Progenitor cell of endocrine pancreas (in vitro differentiated cells): Measurements from ENCODE around the gene SORL1. TPM values are rescaled to one million over a fixed set of nuclear protein-coding genes. Genes with fewer than 3 reads are reported as not detected.

Experiments used
- DNase-seq: peaks from one replicate; pipeline ENCODE4 v3.0.0; 2021; ENCODE audit warnings: low spot score; ENCODE audit not compliant: unreplicated experiment
- H3K27ac Mint-ChIP-seq: 2 replicates; pipeline ENCODE4 v1.8.0; 2021; ENCODE audit warnings: mild to moderate bottlenecking, moderate library complexity, mixed read lengths
- H3K27me3 Mint-ChIP-seq: 2 replicates; pipeline ENCODE4 v1.8.0; 2021; ENCODE audit warnings: mixed read lengths
- H3K36me3 Mint-ChIP-seq: 2 replicates; pipeline ENCODE4 v1.8.0; 2022; ENCODE audit warnings: mixed read lengths; ENCODE audit not compliant: insufficient read depth
- H3K4me1 Mint-ChIP-seq: 2 replicates; pipeline ENCODE4 v1.8.0; 2021; ENCODE audit warnings: low read depth, mixed read lengths
- H3K4me3 Mint-ChIP-seq: 2 replicates; pipeline ENCODE4 v1.8.0; 2021; ENCODE audit warnings: low read depth, mild to moderate bottlenecking, moderate library complexity, mixed read lengths
- H3K9me3 Mint-ChIP-seq: 2 replicates; pipeline ENCODE4 v1.8.0; 2021; ENCODE audit warnings: low read depth, mixed read lengths
- CTCF ChIP-seq: fragments of 200-600 bp; sonication (generic); IDR thresholded peaks from one replicate; pipeline ENCODE4 v1.5.0; 2021; ENCODE audit warnings: antibody characterized with exemption, mild to moderate bottlenecking; ENCODE audit not compliant: unreplicated experiment
- total RNA-seq: library from RNA; stranded (reverse); gene quantifications from 2 replicates; pipeline ENCODE4 v1.2.1, GENCODE V29; 2021

Gene SORL1
- total RNA-seq, 1 donor from 2014 or later, result 31.8 TPM

GRCh38 chr11:121543836-121544380 lies 91.8 kb downstream of the SORL1 start:
- H3K4me1 Mint-ChIP-seq, result no peaks in the 10 kb centered on the region
- no peak for DNase-seq
- no peaks in the 10 kb centered on the region for H3K27me3 Mint-ChIP-seq
- no peak for TF ChIP-seq CTCF
- peaks cover 6% of the 10 kb centered on the region for H3K36me3 Mint-ChIP-seq
- H3K9me3 Mint-ChIP-seq, result no peaks in the 10 kb centered on the region
- no peak overlapping the region for H3K27ac Mint-ChIP-seq
- H3K4me3 Mint-ChIP-seq, result no peak overlapping the region

GRCh38 chr11:121544956-121545355 lies 92.8 kb downstream of the SORL1 start:
- H3K36me3 Mint-ChIP-seq, result peaks cover 6% of the 10 kb centered on the region
- no peaks in the 10 kb centered on the region for H3K9me3 Mint-ChIP-seq
- no peak overlapping the region for H3K4me3 Mint-ChIP-seq
- no peaks in the 10 kb centered on the region for H3K27me3 Mint-ChIP-seq
- H3K4me1 Mint-ChIP-seq, result no peaks in the 10 kb centered on the region
- no peak overlapping the region for H3K27ac Mint-ChIP-seq
- DNase-seq, result no peak
- TF ChIP-seq CTCF, result no peak

GRCh38 chr11:121547574-121547973 lies 95.5 kb downstream of the SORL1 start:
- H3K27me3 Mint-ChIP-seq, result no peaks in the 10 kb centered on the region
- no peaks in the 10 kb centered on the region for H3K9me3 Mint-ChIP-seq
- no peak for TF ChIP-seq CTCF
- peaks cover 4% of the 10 kb centered on the region for H3K36me3 Mint-ChIP-seq
- DNase-seq, result no peak
- H3K4me1 Mint-ChIP-seq, result no peaks in the 10 kb centered on the region
- no peak overlapping the region for H3K27ac Mint-ChIP-seq
- H3K4me3 Mint-ChIP-seq, result no peak overlapping the region

- Mint-ChIP-seq H3K27me3 (no peaks in the 10 kb centered on the region), H3K36me3 (peaks cover 2% of the 10 kb centered on the region), H3K27ac (no peak overlapping the region), H3K4me1 (no peaks in the 10 kb centered on the region), H3K9me3 (no peaks in the 10 kb centered on the region), H3K4me3 (no peak overlapping the region)
- no peak for DNase-seq
- no peak for TF ChIP-seq CTCF
Observed at GRCh38 chr11:121550247-121551030, 98.3 kb downstream of the SORL1 start.

- no peak for TF ChIP-seq CTCF
- Mint-ChIP-seq H3K4me1 (no peaks in the 10 kb centered on the region), H3K9me3 (no peaks in the 10 kb centered on the region), H3K36me3 (peaks cover 2% of the 10 kb centered on the region), H3K27ac (no peak overlapping the region), H3K27me3 (no peaks in the 10 kb centered on the region), H3K4me3 (no peak overlapping the region)
- no peak for DNase-seq
Observed at GRCh38 chr11:121551463-121551862, 99.3 kb downstream of the SORL1 start.
